Measurements from ENCODE around the gene TALDO1. TPM values are rescaled to one million over a fixed set of nuclear protein-coding genes. Genes with fewer than 3 reads are reported as not detected.
A peak's percentile ranks its signal among the peaks of the same experiment; 100 is the strongest.

TALDO1 gene
- total RNA-seq, 1 donor from 2014 or later, result 196 TPM

GRCh38 chr11:763549-764321 lies 16.5 kb downstream of the TALDO1 start:
- Histone ChIP-seq H3K36me3 (peaks cover 78% of the 10 kb centered on the region), H3K9me3 (no peaks in the 10 kb centered on the region), H3K27me3 (no peaks in the 10 kb centered on the region), H3K4me1 (no peaks in the 10 kb centered on the region), H3K4me3 (no peak overlapping the region), H3K27ac (no peak overlapping the region)
- TF ChIP-seq CTCF (IDR thresholded peaks at IDR 0.05), result no peak
- intact Hi-C loops (cut with DNase I), result no loop called here
- ATAC-seq, result no peak
- DNase-seq, result no peak

- no peak overlapping the region for H3K27ac ChIP-seq
- peaks cover 71% of the 10 kb centered on the region for H3K36me3 ChIP-seq
Measured at GRCh38 chr11:764322-765024, 17.2 kb downstream of the TALDO1 start.

GRCh38 chr11:765025-765801 lies 17.9 kb downstream of the TALDO1 start:
- DNase-seq, result no peak
- peak; percentile 66 for ATAC-seq
- intact Hi-C loops (cut with DNase I), result no loop called here
- Histone ChIP-seq H3K4me3 (no peak overlapping the region), H3K27ac (no peak overlapping the region), H3K27me3 (no peaks in the 10 kb centered on the region), H3K36me3 (peaks cover 69% of the 10 kb centered on the region), H3K4me1 (no peaks in the 10 kb centered on the region), H3K9me3 (no peaks in the 10 kb centered on the region)
- TF ChIP-seq CTCF (IDR thresholded peaks at IDR 0.05), result peak; percentile 55

More at GRCh38 chr11:764322-765024, 17.2 kb downstream of the TALDO1 start:
- DNase-seq (no peak), ATAC-seq (no peak)
- Histone ChIP-seq H3K4me3 (no peak overlapping the region), H3K27me3 (no peaks in the 10 kb centered on the region), H3K4me1 (no peaks in the 10 kb centered on the region), H3K9me3 (no peaks in the 10 kb centered on the region)
- TF ChIP-seq CTCF (IDR thresholded peaks at IDR 0.05), result no peak
- intact Hi-C loops (cut with DNase I), result no loop called here

GRCh38 chr11:765802-766091 lies 18.5 kb downstream of the TALDO1 start:
- no peak overlapping the region for H3K4me3 ChIP-seq
- H3K27me3 ChIP-seq, result no peaks in the 10 kb centered on the region
- H3K9me3 ChIP-seq, result no peaks in the 10 kb centered on the region
- H3K36me3 ChIP-seq, result peaks cover 69% of the 10 kb centered on the region
- DNase-seq (no peak), ATAC-seq (no peak)
- no peak overlapping the region for H3K27ac ChIP-seq
- intact Hi-C loops (cut with DNase I), result no loop called here
- no peaks in the 10 kb centered on the region for H3K4me1 ChIP-seq
- TF ChIP-seq CTCF (IDR thresholded peaks at IDR 0.05), result no peak

GRCh38 chr11:766106-766935 lies 19.1 kb downstream of the TALDO1 start:
- TF ChIP-seq CTCF (IDR thresholded peaks at IDR 0.05), result no peak
- DNase-seq (no peak), ATAC-seq (no peak)
- Histone ChIP-seq H3K27ac (no peak overlapping the region), H3K4me1 (no peaks in the 10 kb centered on the region), H3K36me3 (peaks cover 69% of the 10 kb centered on the region), H3K4me3 (no peak overlapping the region), H3K9me3 (no peaks in the 10 kb centered on the region), H3K27me3 (no peaks in the 10 kb centered on the region)
- intact Hi-C loops (cut with DNase I), result no loop called here
